NCI-H2196 (cell line): Measurements from ENCODE around the gene MGARP.
A peak's percentile ranks its signal among the peaks of the same experiment; 100 is the strongest.
"Not testable (repeated sequence)": the region's sequence is repeated elsewhere in the genome, so short reads cannot be mapped to it uniquely, and the experiment has no call there.

Experiments
- DNase-seq: peaks from one replicate; lab custom pipeline; 2025; ENCODE audit not compliant: unreplicated experiment; lab: John Stamatoyannopoulos, UW

The MGARP gene

GRCh38 chr4:139295942-139296299 is 15.9 kb upstream of the MGARP start:
- DNase-seq = no peak

- DNase-seq = peak; percentile 83
These were observed 15.3 kb upstream of the MGARP start for GRCh38 chr4:139295206-139295941.

- DNase-seq = no peak
These were observed 6.2 kb upstream of the MGARP start for GRCh38 chr4:139286186-139286698.

- DNase-seq = no peak
These were observed 2.7 kb upstream of the MGARP start for GRCh38 chr4:139282721-139283075.

GRCh38 chr4:139282065-139282720 is 2.2 kb upstream of the MGARP start:
- DNase-seq = no peak

- no peak for DNase-seq
These were observed 889 bp downstream of the MGARP start for GRCh38 chr4:139278912-139279759.

GRCh38 chr4:139278485-139278884 is 1.5 kb downstream of the MGARP start:
- no peak for DNase-seq

- DNase-seq = no peak
These were observed 4.7 kb downstream of the MGARP start for GRCh38 chr4:139275281-139275735.

- DNase-seq = no peak
These were observed 5.2 kb downstream of the MGARP start for GRCh38 chr4:139274790-139275189.

- no peak for DNase-seq
These were observed 6.2 kb downstream of the MGARP start for GRCh38 chr4:139273835-139274234.

GRCh38 chr4:139267301-139267700 is 12.7 kb downstream of the MGARP start:
- no peak for DNase-seq

GRCh38 chr4:139266583-139267257 is 13.3 kb downstream of the MGARP start:
- no peak for DNase-seq

GRCh38 chr4:139266208-139266582 is 13.8 kb downstream of the MGARP start:
- no peak for DNase-seq

GRCh38 chr4:139265654-139266053 is 14.4 kb downstream of the MGARP start:
- no peak for DNase-seq

GRCh38 chr4:139256349-139256748 is 23.7 kb downstream of the MGARP start:
- no peak for DNase-seq

GRCh38 chr4:139255581-139255980 is 24.4 kb downstream of the MGARP start:
- not testable (repeated sequence) for DNase-seq

GRCh38 chr4:139253713-139254112 is 26.3 kb downstream of the MGARP start:
- no peak for DNase-seq

- DNase-seq = no peak
These were observed 27.0 kb downstream of the MGARP start for GRCh38 chr4:139253046-139253445.

- DNase-seq = no peak
These were observed 32.3 kb downstream of the MGARP start for GRCh38 chr4:139247700-139248238.

- no peak for DNase-seq
These were observed 32.8 kb downstream of the MGARP start for GRCh38 chr4:139247241-139247640.

GRCh38 chr4:139246166-139246565 is 33.9 kb downstream of the MGARP start:
- no peak for DNase-seq
